IPS DF 19.7 (cell line): ENCODE data around the gene FOXP4.

Experiments used
- DNase-seq: peaks from one replicate; pipeline ENCODE4 v3.0.0-alpha.2; 2013; ENCODE audit warnings: low read depth, low spot score

FOXP4 gene

DNA sequence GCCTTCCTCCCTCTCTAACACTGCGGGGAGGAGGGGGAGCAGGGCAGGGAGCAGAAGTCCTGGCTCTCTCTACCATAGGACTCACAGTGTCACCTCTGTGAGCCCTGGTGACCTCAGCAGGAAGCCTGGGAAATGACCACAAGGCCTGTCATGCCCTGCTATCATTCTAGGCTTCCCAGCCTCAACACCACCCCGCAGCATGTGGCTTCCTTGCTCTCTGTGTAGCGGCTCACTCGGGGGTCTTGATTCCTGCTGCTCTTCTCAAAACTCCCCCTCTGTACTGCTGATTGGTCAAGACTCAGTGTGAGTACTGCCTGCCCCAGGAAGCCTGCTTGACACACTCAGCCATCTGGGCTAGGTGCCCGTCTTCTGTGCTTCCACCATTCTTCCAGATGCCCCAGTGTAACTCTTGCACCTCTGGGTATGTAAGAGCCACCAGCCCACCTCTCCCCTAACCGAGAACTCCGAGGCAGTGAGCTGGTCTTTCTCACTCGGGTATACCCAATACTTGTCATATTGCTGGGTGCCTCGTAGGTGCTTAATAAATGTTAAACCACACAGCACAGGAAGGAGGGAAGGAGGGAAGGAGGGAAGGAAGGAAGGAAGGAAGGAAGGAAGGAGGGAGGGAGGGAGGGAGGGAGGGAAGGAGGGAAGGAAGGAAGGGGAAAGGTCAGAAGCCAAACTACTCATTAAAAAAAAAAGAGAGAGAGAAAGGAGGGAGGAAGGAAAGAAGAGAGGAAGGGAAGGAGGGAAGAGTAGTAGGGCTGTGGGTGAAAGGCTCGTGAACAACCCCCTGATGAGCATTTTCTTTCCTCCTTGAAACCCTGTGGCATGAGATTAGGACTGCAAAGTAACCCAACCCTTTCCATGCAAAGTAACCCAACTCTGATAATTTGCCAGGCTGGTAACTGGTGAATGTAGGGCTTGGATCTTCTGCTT, 97.0 kb downstream of the FOXP4 start:
- DNase-seq, result no peak

- DNase-seq, result no peak
Observed at GRCh38 chr6:41643899-41644269, 97.7 kb downstream of the FOXP4 start.

DNA sequence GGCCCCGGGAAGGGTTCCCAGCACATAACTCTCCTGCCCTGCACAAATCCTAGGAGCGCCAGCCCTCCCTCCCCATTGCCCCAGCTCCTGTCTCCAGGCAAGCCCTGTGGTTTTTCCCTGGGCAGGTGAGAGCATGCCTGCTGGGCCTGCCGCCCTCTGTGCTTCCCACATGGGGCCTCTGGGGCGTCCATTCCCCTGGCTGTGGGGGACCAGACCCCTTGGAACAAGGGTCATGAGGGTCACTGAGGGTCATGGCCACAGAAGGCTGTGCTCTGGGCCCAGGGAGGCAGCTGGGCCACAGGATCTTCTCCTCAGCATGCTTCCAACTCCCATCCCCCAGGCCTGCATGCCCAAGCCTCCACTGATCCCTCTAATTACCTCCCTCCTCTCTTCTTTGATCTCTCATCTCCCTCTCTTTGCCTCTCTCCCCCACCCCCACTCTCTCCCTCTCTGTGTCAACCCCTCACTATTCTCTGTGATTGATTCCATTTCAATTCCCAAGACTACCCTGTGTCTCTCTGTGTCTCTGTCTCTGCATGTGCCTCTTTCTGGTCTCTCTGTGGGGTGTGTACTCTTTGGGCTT, 98.2 kb downstream of the FOXP4 start:
- DNase-seq, result no peak

DNA sequence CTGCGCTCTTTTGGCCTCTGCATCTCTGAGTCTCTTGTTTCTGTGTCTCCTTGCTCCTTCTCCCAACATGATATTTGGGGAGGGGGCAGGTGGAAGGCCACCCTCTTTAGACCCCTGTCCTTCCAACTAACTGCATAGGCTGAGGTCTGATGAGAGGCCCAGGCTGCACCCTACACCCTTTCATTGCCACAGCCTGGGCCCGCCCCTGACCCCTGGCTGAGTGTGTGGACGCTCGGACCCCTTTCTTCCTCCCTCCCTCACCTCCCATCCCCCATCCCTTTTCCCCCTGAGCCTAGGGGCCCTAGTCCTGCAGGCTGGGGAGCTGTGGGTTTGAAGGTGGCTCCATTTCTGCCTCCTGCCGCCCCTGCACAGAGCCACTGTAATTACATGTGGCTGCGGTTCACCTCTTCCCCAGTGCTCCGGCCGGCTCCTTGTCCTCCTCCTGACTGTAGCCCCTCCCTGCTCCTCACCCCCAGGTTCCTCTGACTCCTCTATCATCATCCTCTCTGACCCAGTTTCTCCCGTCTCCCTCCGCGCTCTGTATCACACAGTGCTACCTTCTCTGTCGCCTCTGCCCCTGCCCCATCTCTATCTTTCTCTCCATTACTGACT, 98.9 kb downstream of the FOXP4 start:
- no peak for DNase-seq

DNA sequence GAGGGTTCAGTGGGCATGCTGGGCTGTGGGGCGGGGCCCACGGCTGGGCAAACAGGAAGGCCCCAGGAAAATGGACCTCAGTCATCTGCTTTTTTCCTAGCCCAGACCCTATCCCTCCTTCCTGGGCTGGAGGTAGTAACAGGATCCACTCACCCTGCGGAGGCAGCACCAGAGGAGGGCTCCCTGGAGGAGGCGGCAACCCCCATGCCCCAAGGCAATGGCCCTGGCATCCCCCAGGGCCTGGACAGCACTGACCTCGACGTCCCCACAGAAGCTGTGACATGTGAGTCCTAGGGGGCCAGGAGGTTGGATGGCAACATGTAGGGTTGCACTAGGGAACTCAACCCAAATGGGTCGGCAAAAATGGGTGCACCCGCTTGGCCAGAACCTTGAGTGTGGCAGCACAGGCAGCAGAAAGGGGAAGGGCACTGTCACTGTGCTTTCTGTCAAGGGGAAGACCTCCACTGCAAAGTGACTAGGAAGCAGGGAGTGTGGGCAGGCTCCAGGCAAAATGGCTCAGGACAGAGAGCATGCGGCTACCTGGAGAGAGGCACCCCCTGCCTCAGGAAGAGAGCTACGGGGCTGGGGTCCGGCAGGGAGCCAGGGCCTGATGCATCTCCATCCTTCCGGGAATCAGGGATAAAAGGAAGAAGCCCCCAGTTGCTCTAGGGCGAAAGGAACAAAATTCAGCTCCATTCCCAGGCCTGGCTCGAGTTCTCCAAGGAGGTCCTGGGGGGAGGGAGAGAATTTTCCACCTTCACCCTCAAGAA, 100.0 kb downstream of the FOXP4 start:
- DNase-seq, result no peak

- DNase-seq, result no peak
Observed at GRCh38 chr6:41647061-41647511, 100.9 kb downstream of the FOXP4 start.

- DNase-seq, result no peak
Observed at GRCh38 chr6:41648070-41648585, 101.9 kb downstream of the FOXP4 start.

GRCh38 chr6:41648921-41649320, 102.7 kb downstream of the FOXP4 start:
- no peak for DNase-seq

DNA sequence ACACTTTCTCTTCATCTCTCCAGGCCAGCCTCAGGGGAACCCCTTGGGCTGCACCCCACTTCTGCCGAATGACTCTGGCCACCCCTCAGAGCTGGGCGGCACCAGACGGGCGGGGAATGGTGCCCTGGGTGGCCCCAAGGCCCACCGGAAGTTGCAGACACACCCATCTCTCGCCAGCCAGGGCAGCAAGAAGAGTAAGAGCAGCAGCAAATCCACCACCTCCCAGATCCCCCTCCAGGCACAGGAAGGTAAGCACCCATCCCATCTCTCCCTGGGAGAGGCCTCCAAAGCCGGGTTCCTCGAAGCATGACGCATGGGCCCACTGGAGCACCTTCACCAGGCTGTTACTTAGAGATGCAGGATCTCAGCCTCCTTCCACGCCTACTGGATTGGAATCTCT, 103.4 kb downstream of the FOXP4 start:
- DNase-seq, result no peak

DNA sequence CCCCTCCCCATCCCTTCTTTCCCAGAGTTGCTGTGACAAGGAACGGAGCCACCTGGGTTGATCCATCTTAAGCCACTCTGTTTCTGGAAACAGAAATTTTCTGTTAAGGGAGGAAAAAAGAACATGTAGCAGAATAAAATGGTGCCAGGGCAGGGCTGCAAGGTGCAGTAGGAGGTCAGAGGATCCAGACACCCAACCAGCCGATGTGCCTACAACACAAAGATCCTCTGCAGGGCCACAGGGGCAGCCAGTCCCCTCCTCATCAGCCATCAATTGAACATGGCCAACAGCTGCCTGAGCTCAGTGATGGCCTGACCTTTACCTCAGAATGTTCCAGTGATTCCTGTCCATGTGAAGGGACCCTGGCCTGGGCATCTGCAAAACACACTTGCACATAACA, 103.9 kb downstream of the FOXP4 start:
- DNase-seq, result no peak

GRCh38 chr6:41651246-41651961, 105.2 kb downstream of the FOXP4 start:
- DNase-seq, result no peak
